ENCODE measurements around the gene PRKG2. TPM values are rescaled to one million over a fixed set of nuclear protein-coding genes. Genes with fewer than 3 reads are reported as not detected.

PRKG2 gene
- total RNA-seq, 1 donor from 2014 or later, result 11.9 TPM

DNA sequence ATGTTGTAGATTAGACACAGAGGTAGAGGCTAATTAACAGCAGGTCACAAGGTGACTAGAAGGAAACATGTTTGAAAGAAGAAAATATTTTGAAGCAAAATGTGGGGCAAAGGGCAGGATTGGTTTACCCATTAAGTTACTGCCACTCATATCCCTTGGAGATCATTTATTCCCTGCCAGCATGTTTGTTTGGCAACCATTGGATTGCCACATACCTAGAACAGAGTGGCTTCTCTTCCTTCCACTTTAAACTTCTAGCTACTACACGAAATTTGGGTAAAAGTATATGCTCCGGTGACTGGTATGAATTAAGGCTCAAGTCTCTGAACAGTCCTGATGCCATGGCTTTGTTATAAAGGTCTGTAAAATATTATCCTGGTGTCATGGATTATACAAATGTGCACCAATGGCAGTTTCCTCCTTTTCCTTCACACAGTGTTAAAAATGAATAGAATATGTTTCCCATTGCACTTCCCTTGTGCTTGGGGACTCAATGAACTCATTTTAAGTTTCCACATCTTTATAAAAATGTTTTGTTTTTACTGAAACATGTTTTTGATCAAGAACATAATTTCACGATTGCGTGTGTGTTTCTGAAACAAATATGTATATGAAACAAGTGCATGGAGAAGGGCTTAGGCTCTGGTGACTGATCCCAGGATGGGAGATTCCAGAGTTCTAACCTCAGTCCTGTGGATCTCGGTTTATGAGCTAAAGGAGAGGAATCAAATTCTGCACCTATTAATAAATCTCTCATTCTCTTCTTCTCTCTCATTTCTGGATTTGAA is 172.2 kb downstream of the PRKG2 start:
- no peak overlapping the region for H3K27ac Mint-ChIP-seq
- H3K27me3 Mint-ChIP-seq, result peaks cover 51% of the 10 kb centered on the region
- no peaks in the 10 kb centered on the region for H3K4me1 Mint-ChIP-seq (ENCODE audit: unreplicated experiment)
- TF ChIP-seq, protein P1, sequence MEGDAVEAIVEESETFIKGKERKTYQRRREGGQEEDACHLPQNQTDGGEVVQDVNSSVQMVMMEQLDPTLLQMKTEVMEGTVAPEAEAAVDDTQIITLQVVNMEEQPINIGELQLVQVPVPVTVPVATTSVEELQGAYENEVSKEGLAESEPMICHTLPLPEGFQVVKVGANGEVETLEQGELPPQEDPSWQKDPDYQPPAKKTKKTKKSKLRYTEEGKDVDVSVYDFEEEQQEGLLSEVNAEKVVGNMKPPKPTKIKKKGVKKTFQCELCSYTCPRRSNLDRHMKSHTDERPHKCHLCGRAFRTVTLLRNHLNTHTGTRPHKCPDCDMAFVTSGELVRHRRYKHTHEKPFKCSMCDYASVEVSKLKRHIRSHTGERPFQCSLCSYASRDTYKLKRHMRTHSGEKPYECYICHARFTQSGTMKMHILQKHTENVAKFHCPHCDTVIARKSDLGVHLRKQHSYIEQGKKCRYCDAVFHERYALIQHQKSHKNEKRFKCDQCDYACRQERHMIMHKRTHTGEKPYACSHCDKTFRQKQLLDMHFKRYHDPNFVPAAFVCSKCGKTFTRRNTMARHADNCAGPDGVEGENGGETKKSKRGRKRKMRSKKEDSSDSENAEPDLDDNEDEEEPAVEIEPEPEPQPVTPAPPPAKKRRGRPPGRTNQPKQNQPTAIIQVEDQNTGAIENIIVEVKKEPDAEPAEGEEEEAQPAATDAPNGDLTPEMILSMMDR (conservative IDR thresholded peaks at IDR 0.05), result no peak
- H3K4me3 Mint-ChIP-seq, result no peak overlapping the region
- H3K9me3 Mint-ChIP-seq, result no peaks in the 10 kb centered on the region
- no peak for DNase-seq (ENCODE audit: extremely low spot score, unreplicated experiment)
- no peaks in the 10 kb centered on the region for H3K36me3 Mint-ChIP-seq

DNA sequence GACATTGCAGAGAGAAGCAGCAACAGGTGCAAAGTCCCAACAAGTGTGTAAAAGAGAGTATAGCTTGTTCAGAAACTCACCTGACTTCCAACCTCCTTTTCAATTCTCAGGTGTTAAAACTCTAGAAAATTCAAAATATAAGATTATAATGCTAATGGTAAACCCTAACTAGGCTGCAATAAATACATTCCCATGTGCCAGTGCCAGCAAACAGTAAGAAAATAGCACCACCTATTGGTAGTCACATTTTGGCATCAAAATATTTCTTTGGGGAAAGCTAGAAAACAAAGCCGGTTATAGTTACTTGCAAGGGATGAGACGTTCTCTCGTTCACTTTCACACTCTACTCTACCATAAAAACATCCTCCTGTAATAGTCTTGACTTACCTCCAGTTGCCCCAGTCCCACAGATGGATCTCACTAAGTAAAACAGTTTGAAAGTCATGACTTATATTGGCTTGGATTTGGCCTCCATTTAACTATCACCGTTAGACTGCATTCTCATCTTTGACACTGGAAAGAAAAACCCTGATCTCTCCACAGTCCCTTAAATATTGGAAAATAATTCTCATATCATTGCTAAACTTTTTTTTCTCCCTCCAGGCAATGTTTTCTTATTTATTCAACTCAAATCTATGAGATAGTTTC is 174.9 kb downstream of the PRKG2 start:
- no peak for DNase-seq (ENCODE audit: extremely low spot score, unreplicated experiment)
- peaks cover 49% of the 10 kb centered on the region for H3K27me3 Mint-ChIP-seq
- TF ChIP-seq, protein P1 (conservative IDR thresholded peaks at IDR 0.05), result peak; percentile 84
- H3K27ac Mint-ChIP-seq, result no peak overlapping the region
- no peak overlapping the region for H3K4me3 Mint-ChIP-seq
- no peaks in the 10 kb centered on the region for H3K4me1 Mint-ChIP-seq (ENCODE audit: unreplicated experiment)
- no peaks in the 10 kb centered on the region for H3K9me3 Mint-ChIP-seq
- no peaks in the 10 kb centered on the region for H3K36me3 Mint-ChIP-seq

DNA sequence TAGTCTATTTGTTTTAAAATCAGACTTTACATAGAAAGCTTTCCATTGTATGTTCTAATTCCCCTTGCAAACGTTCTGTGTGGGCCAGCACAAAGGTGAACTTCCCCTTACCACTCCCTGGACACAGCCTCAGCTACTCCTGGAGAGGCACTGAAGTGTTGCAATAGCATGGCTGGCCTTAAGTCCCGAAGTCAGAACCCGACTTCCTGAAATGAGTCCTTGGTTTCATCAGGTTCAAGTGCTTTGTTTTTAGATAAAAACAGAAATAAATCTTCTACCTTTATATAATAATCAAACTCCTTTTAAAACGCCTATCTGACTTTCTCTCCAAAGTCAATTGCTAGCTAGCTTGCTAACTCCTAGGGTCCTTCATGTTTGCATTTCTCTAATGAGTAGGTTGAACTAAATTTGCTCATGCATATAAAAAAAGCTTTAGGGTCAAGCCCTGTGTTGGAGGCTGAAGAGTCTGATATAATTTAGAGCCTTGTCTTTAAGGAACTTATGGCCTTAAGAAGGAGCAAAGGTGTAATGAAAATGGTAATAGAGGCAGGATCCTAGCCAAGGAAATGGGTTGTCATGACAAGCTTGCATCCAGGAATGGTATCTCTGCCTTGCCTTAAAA is 175.6 kb downstream of the PRKG2 start:
- H3K4me1 Mint-ChIP-seq (ENCODE audit: unreplicated experiment), result no peaks in the 10 kb centered on the region
- no peaks in the 10 kb centered on the region for H3K36me3 Mint-ChIP-seq
- H3K27ac Mint-ChIP-seq, result no peak overlapping the region
- H3K27me3 Mint-ChIP-seq, result peaks cover 50% of the 10 kb centered on the region
- H3K9me3 Mint-ChIP-seq, result no peaks in the 10 kb centered on the region
- no peak overlapping the region for H3K4me3 Mint-ChIP-seq
- DNase-seq (ENCODE audit: extremely low spot score, unreplicated experiment), result no peak
- TF ChIP-seq, protein P1 (conservative IDR thresholded peaks at IDR 0.05), result no peak

DNA sequence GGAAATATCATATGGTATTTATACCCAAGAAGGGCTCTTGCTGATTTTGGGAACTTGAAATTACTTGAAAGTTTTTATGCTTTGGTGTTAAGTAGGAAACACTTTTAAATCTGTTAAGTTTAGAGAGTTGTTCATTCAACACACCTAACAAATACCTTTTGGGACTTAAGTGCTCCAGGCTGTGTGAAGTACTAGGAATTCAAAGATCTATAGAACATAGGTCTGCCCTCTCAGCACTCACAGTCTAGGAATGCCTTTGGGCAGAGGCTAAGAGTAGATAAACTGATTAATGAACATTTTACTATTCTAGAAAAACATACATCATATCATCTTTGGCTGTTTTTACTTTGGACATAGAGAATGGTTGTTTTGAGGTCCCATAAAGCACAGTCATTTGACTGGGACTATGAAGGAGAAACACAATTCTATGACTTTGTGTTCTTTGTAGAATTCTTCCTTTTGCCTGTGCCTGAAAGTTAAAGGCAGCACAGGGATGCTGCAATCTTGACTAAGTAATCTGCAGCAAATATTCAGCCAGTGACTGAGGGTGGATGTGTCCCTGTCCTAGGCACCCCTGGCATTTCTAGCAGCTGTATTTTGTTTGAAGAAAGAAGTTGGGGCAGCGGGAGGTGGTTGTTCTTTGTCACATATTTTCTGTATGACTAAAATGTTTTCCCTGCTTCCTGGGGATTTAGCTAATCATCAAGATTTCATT is 176.2 kb downstream of the PRKG2 start:
- Mint-ChIP-seq H3K36me3 (no peaks in the 10 kb centered on the region), H3K27me3 (peaks cover 53% of the 10 kb centered on the region), H3K4me1 (ENCODE audit: unreplicated experiment) (no peaks in the 10 kb centered on the region), H3K27ac (no peak overlapping the region), H3K4me3 (no peak overlapping the region), H3K9me3 (no peaks in the 10 kb centered on the region)
- TF ChIP-seq, protein P1 (conservative IDR thresholded peaks at IDR 0.05), result no peak
- no peak for DNase-seq (ENCODE audit: extremely low spot score, unreplicated experiment)

Other genes starting within 250 kb of the PRKG2 start
- gene BMP3, start 184.5 kb downstream of the PRKG2 start, total RNA-seq (ENCODE audit: low replicate concordance), result 5.5 and 10.7 TPM in 2 replicates